GM12801 (cell line): ENCODE measurements around the gene GPRIN2.

ENCODE experiments used
- TF ChIP-seq, protein P1 (sequence below): IDR thresholded peaks from one replicate; pipeline ENCODE4 v1.5.1; 2011; ENCODE audit warnings: control low read depth; ENCODE audit not compliant: insufficient read length; ENCODE audit errors: extremely low read depth

The GPRIN2 gene

DNA sequence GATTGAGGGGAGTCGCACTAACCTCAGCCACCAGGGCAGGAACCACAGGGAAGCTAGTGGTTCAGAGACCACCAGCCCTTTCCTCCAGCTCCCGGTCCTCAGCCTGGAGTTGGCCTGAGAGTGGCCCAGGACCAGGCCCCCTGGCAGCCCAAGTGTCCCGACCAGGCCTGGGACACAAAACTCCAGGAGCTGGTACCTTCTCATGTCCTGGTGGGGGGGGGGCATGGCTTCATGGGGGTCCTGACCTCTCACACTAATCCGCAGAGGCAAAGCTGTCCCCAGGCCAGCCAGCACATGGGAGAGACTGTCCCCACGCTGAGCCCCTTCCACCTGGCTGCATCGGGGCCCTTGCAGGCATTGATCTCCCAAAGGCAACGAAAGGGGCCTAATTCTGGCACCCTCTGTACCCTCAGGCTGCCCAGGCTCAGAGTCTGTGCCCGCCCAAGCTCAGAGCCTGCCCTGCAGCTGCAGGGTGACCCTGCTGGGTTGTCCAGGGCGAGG is 28.2 kb downstream of the GPRIN2 start:
- TF ChIP-seq, protein P1, sequence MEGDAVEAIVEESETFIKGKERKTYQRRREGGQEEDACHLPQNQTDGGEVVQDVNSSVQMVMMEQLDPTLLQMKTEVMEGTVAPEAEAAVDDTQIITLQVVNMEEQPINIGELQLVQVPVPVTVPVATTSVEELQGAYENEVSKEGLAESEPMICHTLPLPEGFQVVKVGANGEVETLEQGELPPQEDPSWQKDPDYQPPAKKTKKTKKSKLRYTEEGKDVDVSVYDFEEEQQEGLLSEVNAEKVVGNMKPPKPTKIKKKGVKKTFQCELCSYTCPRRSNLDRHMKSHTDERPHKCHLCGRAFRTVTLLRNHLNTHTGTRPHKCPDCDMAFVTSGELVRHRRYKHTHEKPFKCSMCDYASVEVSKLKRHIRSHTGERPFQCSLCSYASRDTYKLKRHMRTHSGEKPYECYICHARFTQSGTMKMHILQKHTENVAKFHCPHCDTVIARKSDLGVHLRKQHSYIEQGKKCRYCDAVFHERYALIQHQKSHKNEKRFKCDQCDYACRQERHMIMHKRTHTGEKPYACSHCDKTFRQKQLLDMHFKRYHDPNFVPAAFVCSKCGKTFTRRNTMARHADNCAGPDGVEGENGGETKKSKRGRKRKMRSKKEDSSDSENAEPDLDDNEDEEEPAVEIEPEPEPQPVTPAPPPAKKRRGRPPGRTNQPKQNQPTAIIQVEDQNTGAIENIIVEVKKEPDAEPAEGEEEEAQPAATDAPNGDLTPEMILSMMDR: no peak

DNA sequence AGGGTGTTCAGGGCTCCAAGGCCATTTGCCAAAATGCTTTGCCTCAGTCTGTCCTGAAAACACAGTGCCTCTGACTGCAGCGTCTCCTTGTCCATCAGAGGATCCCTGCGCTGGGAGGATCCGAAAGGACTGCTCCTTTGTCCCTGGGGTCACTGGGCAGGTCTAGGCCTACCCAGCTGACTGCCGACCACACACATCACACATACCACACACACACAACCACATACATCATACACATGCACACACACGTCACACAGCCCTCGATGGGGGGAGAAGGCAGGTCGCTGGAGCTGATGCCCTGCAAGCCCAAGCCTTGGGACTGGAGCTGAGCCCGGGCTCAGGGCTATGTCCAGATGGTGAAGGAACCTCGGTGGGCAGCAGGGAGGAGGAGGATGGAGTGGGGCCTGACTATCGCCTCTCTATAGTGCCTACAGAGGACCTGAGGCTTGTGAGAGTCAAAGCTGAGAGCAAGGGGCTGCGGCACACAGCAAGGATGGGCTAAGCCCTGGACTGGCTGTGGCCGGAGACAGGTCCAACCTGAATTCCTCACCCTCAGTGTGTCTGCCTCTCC is 29.1 kb downstream of the GPRIN2 start:
- TF ChIP-seq, protein P1: no peak

DNA sequence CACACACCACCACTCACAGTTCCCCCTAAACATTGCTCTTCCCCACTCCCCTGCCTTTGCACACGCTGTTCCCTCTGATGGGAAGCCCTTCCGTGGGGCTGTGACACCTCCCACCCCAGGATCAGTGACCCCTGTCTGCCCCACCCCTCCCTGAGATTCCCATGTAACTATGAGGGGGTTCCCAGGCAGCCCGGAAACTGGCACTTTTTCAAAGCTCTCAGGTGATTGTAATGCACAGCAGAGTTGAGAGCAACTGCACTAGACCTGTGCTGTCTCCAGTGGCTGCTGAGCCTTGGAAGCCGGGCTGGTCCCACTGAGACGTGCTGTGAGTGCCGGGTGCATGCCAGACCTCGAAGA is 29.8 kb downstream of the GPRIN2 start:
- TF ChIP-seq, protein P1: no peak

DNA sequence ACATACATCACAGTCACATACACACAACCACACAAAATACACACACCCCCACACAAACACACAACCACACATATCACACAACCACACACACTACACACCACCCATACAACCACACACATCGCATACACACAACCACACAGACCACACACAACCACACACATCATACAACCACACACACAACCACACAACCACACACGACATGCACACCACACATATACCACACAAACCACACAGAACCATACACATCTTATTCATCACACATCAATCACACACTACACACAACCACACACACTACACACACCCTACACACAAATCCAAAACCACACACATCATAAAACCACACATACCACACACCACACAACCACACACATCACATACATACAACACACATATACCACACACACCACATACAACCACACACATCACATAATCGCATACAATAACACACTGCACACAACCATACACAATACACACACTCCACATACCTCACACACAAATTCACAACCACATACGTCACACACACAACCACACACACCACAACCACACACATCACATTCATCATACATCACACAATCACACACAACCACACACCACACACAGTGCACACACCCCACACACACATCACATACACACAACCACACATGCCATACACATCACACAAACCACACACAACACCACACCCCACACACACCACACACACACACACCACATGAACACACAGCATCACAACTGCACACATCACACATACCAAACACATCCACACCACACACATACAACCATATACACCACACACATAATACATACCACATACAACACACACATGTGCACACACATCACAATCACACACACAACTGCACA is 30.4 kb downstream of the GPRIN2 start:
- TF ChIP-seq, protein P1: no peak

DNA sequence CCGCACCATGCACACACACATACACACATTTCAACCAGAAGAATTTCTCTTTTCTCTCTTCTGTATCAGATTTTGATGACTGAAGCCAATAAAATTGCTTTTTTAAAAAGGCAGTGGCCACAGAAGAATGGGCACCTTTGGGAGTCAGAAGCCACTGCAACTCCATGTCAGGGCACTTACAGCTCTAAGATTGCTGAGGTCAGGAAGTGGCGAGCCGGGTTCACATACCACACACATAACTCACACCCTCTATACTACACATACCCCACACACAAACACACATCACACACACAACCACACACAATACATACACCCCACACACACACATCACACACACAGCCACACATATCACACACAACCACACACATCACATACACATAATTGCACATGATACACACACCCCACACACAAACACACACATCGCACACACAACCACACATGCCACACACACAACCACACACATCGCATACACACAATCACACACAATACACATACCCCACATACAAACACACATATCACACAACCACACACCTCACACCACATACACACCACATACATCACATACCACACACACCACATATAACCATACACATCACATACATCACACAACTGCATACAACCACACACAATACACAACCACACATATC is 31.2 kb downstream of the GPRIN2 start:
- TF ChIP-seq, protein P1: no peak

DNA sequence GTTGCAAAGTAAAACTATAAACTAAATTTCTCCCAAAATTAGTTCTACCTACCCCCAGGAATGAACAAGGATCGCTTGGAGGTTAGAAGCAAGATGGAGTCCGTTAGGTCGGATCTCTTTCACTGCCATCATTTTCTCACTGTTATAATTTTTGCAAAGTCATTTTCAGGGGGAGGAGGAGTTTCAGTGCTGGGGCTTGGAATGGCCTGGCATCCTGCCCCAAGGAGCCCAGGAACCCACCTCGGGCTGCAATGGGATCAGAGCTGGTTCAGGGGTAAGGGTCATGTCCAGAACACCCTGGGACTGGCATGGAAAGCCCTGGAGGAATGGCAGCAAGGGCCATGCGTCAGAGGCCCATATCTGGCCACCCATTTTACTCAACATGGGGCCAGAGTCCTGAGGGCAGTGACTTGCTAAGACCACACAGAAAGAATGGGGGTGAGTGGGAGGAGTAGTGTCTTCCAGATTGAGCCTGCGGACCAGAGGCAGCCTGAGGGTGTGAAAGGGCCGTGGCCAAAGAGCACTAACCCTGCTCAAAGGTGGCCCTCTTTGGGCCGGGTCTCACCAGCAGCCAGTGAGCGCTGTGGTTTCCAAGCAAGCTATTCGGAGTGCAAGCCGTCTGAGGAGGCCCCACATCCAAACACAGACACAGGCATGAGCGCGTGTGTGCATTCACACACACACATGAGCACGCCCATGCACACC is 31.8 kb downstream of the GPRIN2 start:
- TF ChIP-seq, protein P1: no peak

DNA sequence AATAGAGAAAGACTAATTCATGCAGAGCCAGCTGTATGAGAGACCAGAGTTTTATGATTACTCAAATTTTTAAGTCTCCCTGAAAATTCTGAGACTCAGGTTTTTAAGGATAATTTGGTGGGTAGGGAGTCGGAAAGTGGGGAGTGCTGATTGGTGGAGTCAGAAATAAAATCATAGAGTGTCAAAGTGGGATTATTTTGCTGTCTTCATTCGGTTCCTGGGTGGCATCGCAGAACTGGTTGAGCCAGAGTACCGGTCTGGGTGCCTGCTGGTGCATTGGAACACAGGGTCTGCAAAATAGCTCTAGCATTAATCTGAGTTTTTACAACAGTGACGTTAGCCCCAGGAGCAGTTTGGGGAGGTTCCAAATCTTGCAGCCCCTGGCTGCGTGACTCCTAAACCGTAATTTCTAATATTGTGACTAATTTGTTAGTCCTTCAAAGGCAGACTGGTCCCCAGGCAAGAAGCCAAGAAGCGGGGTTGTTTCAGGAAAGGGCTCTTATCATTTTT is 32.4 kb downstream of the GPRIN2 start:
- TF ChIP-seq, protein P1: no peak
